Upper lobe of right lung (tissue), 1 donor: Measurements from ENCODE around the gene DNHD1. TPM values are rescaled to one million over a fixed set of nuclear protein-coding genes. Genes with fewer than 3 reads are reported as not detected.
A peak's percentile ranks its signal among the peaks of the same experiment; 100 is the strongest.

Experiments used
- ATAC-seq: fragments of 200-7000 bp; cut with Tn5 transposase; one replicate; pipeline ENCODE4 v1.9.1; 2020; ENCODE audit warnings: mild to moderate bottlenecking, moderate library complexity
- DNase-seq: peaks from one replicate; pipeline ENCODE4 v3.0.0-alpha.2; 2020
- H3K27ac ChIP-seq: fragments of 200-600 bp; one replicate; pipeline ENCODE4 v1.8.0; 2022
- H3K27me3 ChIP-seq: fragments of 200-600 bp; one replicate; pipeline ENCODE4 v1.8.0; 2022; ENCODE audit warnings: mild to moderate bottlenecking
- H3K36me3 ChIP-seq: fragments of 200-600 bp; one replicate; pipeline ENCODE4 v1.8.0; 2022
- H3K4me1 ChIP-seq: fragments of 200-600 bp; one replicate; pipeline ENCODE4 v1.8.0; 2022
- H3K4me3 ChIP-seq: fragments of 200-600 bp; one replicate; pipeline ENCODE4 v1.8.0; 2022; ENCODE audit warnings: mild to moderate bottlenecking
- H3K9me3 ChIP-seq: fragments of 200-600 bp; one replicate; pipeline ENCODE4 v1.8.0; 2022
- intact Hi-C: fragments of 100-400 bp; cut with DNase I; formaldehyde crosslinking; loops from one replicate; pipeline ENCODE4 v1.11.0; 2022
- total RNA-seq: library from RNA; stranded (reverse); fragmentation: NEBNext Ultra II Directional; extraction: Animal tissue kit (Norgen Biotek cat#: 25700); gene quantifications from one replicate; pipeline ENCODE4 v1.2.1, GENCODE V29; 2021
- TF ChIP-seq, protein P1 (sequence below): fragments of 200-600 bp; IDR thresholded peaks from one replicate; pipeline ENCODE4 v1.8.0; 2022; ENCODE audit warnings: antibody characterized with exemption
- donor health status: DM: no; HTN: yes; CAD: no; lungs with severe emphysema.

DNHD1 gene
- total RNA-seq, 1 donor from 2014 or later = 14.5 TPM

DNA sequence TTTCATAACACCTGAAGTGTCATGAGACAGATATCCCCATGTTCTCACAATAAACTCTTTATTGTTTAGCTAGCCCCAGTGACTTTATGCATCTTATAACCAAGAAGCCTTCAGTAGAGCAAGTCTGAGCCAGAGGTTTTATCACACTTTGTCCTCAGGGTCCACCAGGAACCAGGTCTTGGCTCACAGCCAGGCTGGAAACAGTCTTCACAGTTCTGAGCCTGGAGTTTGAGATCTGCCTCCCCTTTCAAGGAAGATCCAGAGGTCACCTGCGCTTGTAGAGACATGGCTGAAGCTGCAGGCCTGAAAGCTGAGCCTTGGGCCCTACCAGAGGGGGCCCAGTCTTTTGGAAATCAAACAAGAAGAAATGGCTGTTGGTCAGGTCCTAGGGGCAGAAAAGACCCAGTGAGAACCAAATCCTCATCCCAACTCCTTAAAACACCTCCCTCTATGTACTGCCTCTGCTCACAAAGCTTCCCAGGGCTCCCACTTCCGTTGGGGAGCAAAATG lies 102.9 kb downstream of the DNHD1 start:
- H3K4me3 ChIP-seq = no peak overlapping the region
- intact Hi-C loops = no loop called here
- H3K9me3 ChIP-seq = no peaks in the 10 kb centered on the region
- H3K27me3 ChIP-seq = no peaks in the 10 kb centered on the region
- peaks cover 17% of the 10 kb centered on the region for H3K4me1 ChIP-seq
- DNase-seq = peak; percentile 37
- no peak for ATAC-seq
- no peak overlapping the region for H3K27ac ChIP-seq
- TF ChIP-seq, protein P1, sequence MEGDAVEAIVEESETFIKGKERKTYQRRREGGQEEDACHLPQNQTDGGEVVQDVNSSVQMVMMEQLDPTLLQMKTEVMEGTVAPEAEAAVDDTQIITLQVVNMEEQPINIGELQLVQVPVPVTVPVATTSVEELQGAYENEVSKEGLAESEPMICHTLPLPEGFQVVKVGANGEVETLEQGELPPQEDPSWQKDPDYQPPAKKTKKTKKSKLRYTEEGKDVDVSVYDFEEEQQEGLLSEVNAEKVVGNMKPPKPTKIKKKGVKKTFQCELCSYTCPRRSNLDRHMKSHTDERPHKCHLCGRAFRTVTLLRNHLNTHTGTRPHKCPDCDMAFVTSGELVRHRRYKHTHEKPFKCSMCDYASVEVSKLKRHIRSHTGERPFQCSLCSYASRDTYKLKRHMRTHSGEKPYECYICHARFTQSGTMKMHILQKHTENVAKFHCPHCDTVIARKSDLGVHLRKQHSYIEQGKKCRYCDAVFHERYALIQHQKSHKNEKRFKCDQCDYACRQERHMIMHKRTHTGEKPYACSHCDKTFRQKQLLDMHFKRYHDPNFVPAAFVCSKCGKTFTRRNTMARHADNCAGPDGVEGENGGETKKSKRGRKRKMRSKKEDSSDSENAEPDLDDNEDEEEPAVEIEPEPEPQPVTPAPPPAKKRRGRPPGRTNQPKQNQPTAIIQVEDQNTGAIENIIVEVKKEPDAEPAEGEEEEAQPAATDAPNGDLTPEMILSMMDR = no peak
- H3K36me3 ChIP-seq = peaks cover 64% of the 10 kb centered on the region

DNA sequence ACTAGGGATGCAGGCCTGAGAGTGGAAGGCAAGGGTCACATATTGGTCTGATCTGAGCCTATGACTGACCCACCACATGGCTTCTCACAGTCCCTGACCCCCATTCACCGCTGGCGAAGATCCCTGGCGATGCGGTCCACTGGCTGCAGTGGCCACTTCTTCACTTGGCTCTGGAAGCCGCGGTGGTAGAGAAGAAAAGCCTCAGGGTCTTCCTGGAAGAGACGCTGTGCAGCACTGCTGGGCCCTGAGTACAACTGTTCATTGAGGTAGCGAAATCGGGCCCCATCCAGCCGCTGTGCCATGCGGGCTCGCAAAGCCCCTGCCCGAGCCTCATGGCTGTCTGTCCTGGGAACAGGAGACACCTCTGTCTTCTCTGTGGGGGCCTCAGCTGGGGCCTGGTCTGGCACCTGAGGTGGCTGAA lies 104.0 kb downstream of the DNHD1 start:
- ATAC-seq = no peak
- Histone ChIP-seq H3K36me3 (peaks cover 55% of the 10 kb centered on the region), H3K9me3 (no peaks in the 10 kb centered on the region), H3K4me3 (no peak overlapping the region), H3K27me3 (no peaks in the 10 kb centered on the region), H3K4me1 (peaks cover 28% of the 10 kb centered on the region), H3K27ac (no peak overlapping the region)
- DNase-seq = peak; percentile 48
- TF ChIP-seq, protein P1 = no peak
- intact Hi-C loops = no loop called here

DNA sequence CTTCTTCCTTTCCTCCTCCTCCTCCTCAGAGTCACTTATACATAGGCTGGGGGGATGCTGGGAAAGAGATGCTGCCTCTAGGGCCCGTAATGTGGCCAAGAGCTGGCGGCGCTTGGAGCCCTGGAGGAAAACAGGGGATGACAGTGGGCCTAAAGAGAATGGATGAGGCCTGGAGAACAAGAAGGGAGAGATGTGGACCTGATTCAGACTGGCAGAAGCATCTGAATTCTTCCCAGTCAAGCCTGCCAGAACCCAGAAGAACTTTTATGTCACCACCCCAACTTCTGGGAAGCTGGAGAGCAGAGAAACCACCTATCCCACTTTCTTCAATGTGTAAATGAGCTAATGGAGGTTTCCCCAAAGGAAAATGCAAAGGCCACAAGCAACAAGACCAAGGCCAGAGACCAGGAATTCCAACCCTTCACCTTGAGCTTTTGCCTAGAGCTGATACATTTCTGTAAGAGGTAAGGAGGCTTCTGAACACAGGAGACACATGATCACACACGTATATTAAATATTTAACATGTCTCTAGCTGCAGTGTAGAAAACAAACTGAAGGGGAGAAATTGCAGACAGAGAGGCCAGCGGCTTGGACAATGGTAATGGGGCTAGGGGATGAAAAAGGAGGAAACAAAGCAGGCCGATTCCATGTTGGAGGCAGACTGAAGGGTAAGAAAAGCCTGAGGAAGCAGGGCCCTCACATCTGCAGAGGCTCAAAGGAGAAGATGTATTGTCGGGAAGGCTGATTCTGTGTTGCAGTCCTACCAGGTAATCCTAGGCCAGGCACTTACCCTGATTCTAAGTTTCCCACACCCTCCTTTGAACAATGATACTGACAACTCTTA lies 105.2 kb downstream of the DNHD1 start:
- ATAC-seq = no peak
- peak overlapping the region; percentile 81 for H3K27ac ChIP-seq
- DNase-seq = no peak
- TF ChIP-seq, protein P1 = no peak
- H3K36me3 ChIP-seq = peaks cover 45% of the 10 kb centered on the region
- H3K4me1 ChIP-seq = peaks cover 39% of the 10 kb centered on the region
- H3K9me3 ChIP-seq = no peaks in the 10 kb centered on the region
- H3K4me3 ChIP-seq = peak overlapping the region; percentile 60
- H3K27me3 ChIP-seq = no peaks in the 10 kb centered on the region
- intact Hi-C loops = no loop called here

DNA sequence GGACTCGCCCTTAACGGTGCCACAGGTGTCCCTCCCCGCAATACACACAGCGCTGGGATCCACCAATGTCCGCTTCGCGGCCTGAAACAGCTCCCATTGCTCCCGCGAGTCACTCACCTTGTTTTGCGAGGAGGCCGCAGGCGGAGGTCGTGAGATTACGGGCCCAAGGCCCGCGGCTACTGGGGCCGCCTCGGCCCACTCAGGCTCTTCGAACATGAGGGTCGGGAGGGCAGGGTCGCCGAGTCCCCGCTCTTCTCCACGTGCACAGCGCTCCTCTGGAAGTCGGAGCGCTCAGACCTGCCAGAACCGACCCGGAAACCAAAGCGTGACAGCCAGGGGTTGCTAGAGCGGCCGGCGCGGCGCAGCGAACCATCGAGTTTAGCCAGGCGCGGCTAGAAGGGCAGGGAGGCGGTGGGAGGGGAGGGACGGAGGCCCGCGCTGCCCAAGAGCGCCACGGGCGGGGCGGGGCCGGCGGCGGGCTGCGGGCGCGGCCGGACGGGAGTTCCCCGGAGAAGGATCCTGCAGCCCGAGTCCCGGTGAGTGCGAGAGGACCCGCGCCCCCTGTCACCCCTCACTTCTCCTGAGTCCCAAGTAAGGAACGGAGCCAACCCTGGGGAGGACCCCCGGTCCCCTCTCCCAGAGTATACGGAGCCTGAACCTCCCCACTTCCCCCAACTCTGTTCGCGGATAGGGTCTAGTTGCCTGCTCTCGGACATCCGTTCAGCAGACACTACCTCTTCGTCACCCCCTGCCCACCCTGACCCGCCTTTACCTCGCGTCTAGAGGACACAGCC lies 106.4 kb downstream of the DNHD1 start, which contains the start of the genes ILK and RRP8:
ILK (plus strand) TSS at position 488 of the 794 bp plus-strand sequence. CDS start 498 bp downstream, outside the sequence.
RRP8 (minus strand) TSS at position 330 of the 794 bp plus-strand sequence; CDS start at position 216, 114 bp downstream.
- peak within 1 kb of the TSS; percentile 81 for H3K27ac ChIP-seq
- peak; percentile 96 for DNase-seq
- intact Hi-C loops = no loop called here
- ATAC-seq = peak; percentile 97
- TF ChIP-seq, protein P1 = peak; percentile 19
- H3K27me3 ChIP-seq = no peaks in the 10 kb centered on the region
- peak within 1 kb of the TSS; percentile 60 for H3K4me3 ChIP-seq
- H3K4me1 ChIP-seq = peaks cover 49% of the 10 kb centered on the region
- H3K36me3 ChIP-seq = peaks cover 41% of the 10 kb centered on the region
- no peaks in the 10 kb centered on the region for H3K9me3 ChIP-seq

DNA sequence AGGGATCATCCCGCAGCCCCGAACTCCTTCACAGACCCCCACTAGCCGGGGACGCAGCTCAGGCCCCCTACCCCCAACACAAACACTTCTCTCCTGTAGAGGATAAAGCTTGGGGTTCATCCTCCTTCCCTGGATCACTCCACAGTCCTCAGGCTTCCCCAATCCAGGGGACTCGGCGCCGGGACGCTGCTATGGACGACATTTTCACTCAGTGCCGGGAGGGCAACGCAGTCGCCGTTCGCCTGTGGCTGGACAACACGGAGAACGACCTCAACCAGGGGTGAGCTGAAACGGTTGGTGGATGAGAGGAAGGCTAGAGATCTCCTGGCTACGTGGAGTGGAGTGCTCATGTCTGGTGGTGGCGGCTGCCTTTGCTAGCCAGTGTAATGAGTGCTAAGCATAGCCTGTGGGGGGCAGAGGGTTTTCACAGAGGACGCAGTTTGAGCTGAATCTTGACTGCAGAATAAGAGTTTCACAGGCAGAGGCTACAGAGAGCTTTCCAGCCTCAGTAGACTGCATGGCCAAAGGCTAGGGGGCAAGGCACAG lies 107.1 kb downstream of the DNHD1 start:
- DNase-seq (no peak), ATAC-seq (peak; percentile 47)
- no peaks in the 10 kb centered on the region for H3K9me3 ChIP-seq
- H3K27me3 ChIP-seq = no peaks in the 10 kb centered on the region
- H3K4me1 ChIP-seq = peaks cover 49% of the 10 kb centered on the region
- TF ChIP-seq, protein P1 = peak; percentile 27
- intact Hi-C loops = no loop called here
- H3K27ac ChIP-seq = peak overlapping the region; percentile 81
- peak overlapping the region; percentile 60 for H3K4me3 ChIP-seq
- H3K36me3 ChIP-seq = peaks cover 41% of the 10 kb centered on the region
